ENCODE data around the gene TCF15. TPM values are rescaled to one million over a fixed set of nuclear protein-coding genes. Genes with fewer than 3 reads are reported as not detected.
A peak's percentile ranks its signal among the peaks of the same experiment; 100 is the strongest.

Gene TCF15
- total and polyA plus RNA-seq, 2 of the 13 experiments (the other 11 are each of a cell fraction or from before 2014, with no cell fraction given), result not detected

GRCh38 chr20:641516-641875 is 31.4 kb upstream of the TCF15 start (continued):
- TF ChIP-seq PBX2 (CRISPR knock-in tag; IDR thresholded peaks at IDR 0.05), result peak; percentile 25; the same call in 1 of the 2 replicates
- no peak for TF ChIP-seq SOX13 (IDR thresholded peaks at IDR 0.05)
- TF ChIP-seq SOX13 (CRISPR knock-in tag; conservative IDR thresholded peaks at IDR 0.05 in 1 of 2, IDR thresholded peaks at IDR 0.05 in 1 of 2), result no peak
- TF ChIP-seq IRF9 (CRISPR knock-in tag; IDR thresholded peaks at IDR 0.05; ENCODE audit: borderline replicate concordance), result no peak
- peak; percentile 67; the same call in 1 of the 2 replicates for TF ChIP-seq MEIS1 (CRISPR knock-in tag; IDR thresholded peaks at IDR 0.05; ENCODE audit: borderline replicate concordance)
- TF ChIP-seq BCL3 (CRISPR knock-in tag; IDR thresholded peaks at IDR 0.05), result no peak
- TF ChIP-seq CBFB (CRISPR knock-in tag; IDR thresholded peaks at IDR 0.05), result 0 out of 2 replicates have a peak, but pooled peaks have one; percentile 45

- H3K9ac ChIP-seq (ENCODE audit: insufficient read depth, low read depth, low read length), result no peak overlapping the region
- ChIA-PET CTCF (ENCODE audit: low intra/inter-chr PET ratio, low total read pairs) (interaction anchor here (1.3 kb wide), 1 partner anchor 26 kb away, joined by 4 read pairs; no protein-coding TSS in a partner anchor), POLR2A (no interaction called here)
- H2AFZ ChIP-seq (ENCODE audit: low read length), result no peak overlapping the region
- H4K20me1 ChIP-seq (ENCODE audit: insufficient read depth, low read length), result peaks cover 4% of the 10 kb centered on the region; the same call in 1 of the 2 replicates
- in situ Hi-C loops (cut with HindIII; ENCODE audit: extremely low pct_ligation_motif_present, low pct_unique_long_range_greater_than_20kb), result loop anchor here (10.0 kb wide), 1 partner anchor 286 kb away; no protein-coding TSS in a partner anchor
- no peak overlapping the region for H3K27ac ChIP-seq (ENCODE audit: extremely low read length, insufficient read depth, low read length)
- FAIRE-seq, result no peak
- H3K4me3 ChIP-seq (replicated peaks in 1 of 3; ENCODE audit: insufficient read depth in 1 of 3, low read depth in 2 of 3, low read length in 3 of 3), result no peak overlapping the region; a peak in 1 of 6 replicates
- intact Hi-C loops (cut with micrococcal nuclease; ENCODE audit: unreplicated experiment), result no loop called here
- H3K79me2 ChIP-seq (ENCODE audit: insufficient read depth, low read length), result no peaks in the 10 kb centered on the region
- WGBS (ENCODE audit: low lambda C conversion rate), result 11% methylated on average over 11 of the region's 11 CpGs
- peak overlapping the region; percentile 20; the same call in 1 of the 2 replicates for H3K4me2 ChIP-seq (ENCODE audit: low read depth, low read length)
- no peaks in the 10 kb centered on the region for H3K9me3 ChIP-seq (ENCODE audit: low read length)
- H3K27me3 ChIP-seq (ENCODE audit: control insufficient read depth in 1 of 2, insufficient read depth in 2 of 2, low read length in 2 of 2), result peaks cover 0 to 14% of the 10 kb centered on the region in 2 experiments; a peak in 3 of 5 replicates
- peaks cover 37% of the 10 kb centered on the region for H3K4me1 ChIP-seq (ENCODE audit: insufficient read depth, low read length)
- no peak for DNase-seq (ENCODE audit: low spot score)
- H3K36me3 ChIP-seq (replicated peaks in 1 of 2; ENCODE audit: control insufficient read depth in 1 of 2, insufficient read depth in 2 of 2, low read length in 2 of 2), result no peaks in the 10 kb centered on the region
- no peak for ATAC-seq
- BruUV-seq (replicated peaks), result no TSS peak
- TF ChIP-seq EZH2 (conservative IDR thresholded peaks at IDR 0.05; ENCODE audit: low read depth, low read length) (0 out of 2 replicates have a peak, but pooled peaks have one; percentile 53), SKI (IDR thresholded peaks at IDR 0.05; ENCODE audit: partially characterized antibody) (no peak), STAG1 (CRISPR knock-in tag; IDR thresholded peaks at IDR 0.05) (no peak), KLF16 (CRISPR knock-in tag; IDR thresholded peaks at IDR 0.05) (0 out of 4 replicates have a peak, but pooled peaks of 1 of the 2 experiments have one; percentile 3), ATF2 (CRISPR knock-in tag; IDR thresholded peaks at IDR 0.05) (0 out of 2 replicates have a peak, but pooled peaks have one; percentile 15), CTCF (CRISPR knock-in tag; IDR thresholded peaks at IDR 0.05) (peak; percentile 32; the same call in 1 of the 2 replicates), MYNN (CRISPR knock-in tag; IDR thresholded peaks at IDR 0.05; ENCODE audit: low read depth) (no peak)
These were observed 30.8 kb upstream of the TCF15 start for GRCh38 chr20:640674-641515.

All from HepG2 (cell line).